Ovary (tissue), 9 donors: ENCODE measurements around the gene ITGA6. TPM values are rescaled to one million over a fixed set of nuclear protein-coding genes. Genes with fewer than 3 reads are reported as not detected.

ENCODE experiments used
- DNase-seq, 5 donors: peaks; one replicate each; pipeline ENCODE4 v3.0.0-alpha.2; 2019 to 2020
- H3K27ac ChIP-seq, 2 donors: fragments of 200-600 bp; one replicate each; pipeline versions ENCODE4 v1.5.1 to v1.8.0; 2019 to 2022
- H3K27me3 ChIP-seq: fragments of 200-600 bp; one replicate; pipeline ENCODE4 v1.8.0; 2022
- H3K36me3 ChIP-seq: fragments of 200-600 bp; sonication (generic); one replicate; pipeline ENCODE4 v1.5.1; 2019
- H3K4me1 ChIP-seq: one replicate; pipeline ENCODE4 v1.8.1; 2013; ENCODE audit warnings: mild to moderate bottlenecking, moderate library complexity; ENCODE audit not compliant: insufficient read depth
- H3K4me3 ChIP-seq: fragments of 200-600 bp; sonication (generic); one replicate; pipeline ENCODE4 v1.5.1; 2017
- H3K9me3 ChIP-seq, 2 donors: fragments of 200-600 bp in 1 of 2; sonication (generic) in 1 of 2; one replicate each; pipeline versions ENCODE4 v1.5.1 to v1.8.1; 2013 to 2019; ENCODE audit warnings: mild to moderate bottlenecking in 1 of 2, moderate library complexity in 1 of 2
- CTCF ChIP-seq, 3 donors: fragments of 450-650 bp in 2 of 3; fragments of 200-600 bp in 1 of 3; IDR thresholded peaks; one replicate each; pipeline versions ENCODE4 v1.5.1 to v1.8.0; 2016 to 2022; ENCODE audit warnings: antibody characterized with exemption in 3 of 3, mild to moderate bottlenecking in 1 of 3
- EP300 ChIP-seq: sonication (generic); formaldehyde crosslinking; IDR thresholded peaks from one replicate; pipeline ENCODE4 v1.6.1; 2017; ENCODE audit warnings: antibody characterized with exemption
- POLR2A ChIP-seq: fragments of 450-650 bp; IDR thresholded peaks from one replicate; pipeline ENCODE4 v1.6.1; 2017; ENCODE audit warnings: antibody characterized with exemption, mild to moderate bottlenecking, moderate library complexity
- WGBS, 3 donors: extraction: QIAGEN DNeasy Blood & Tissue Kit in 1 of 3; methylation state at CpG; one replicate each; pipeline versions ENCODE4 v1.1.5 to v1.1.7; 2013 to 2017; 5-methylcytosine and 5-hydroxymethylcytosine counted together
- intact Hi-C, 4 donors: fragments of 100-400 bp; cut with DNase I; formaldehyde crosslinking; loops; one replicate each; pipeline versions ENCODE4 v1.11.0 to v1.15.1; 2022 to 2023
- polyA plus RNA-seq, 2 donors: library from polyadenylated mRNA; stranded (reverse); fragments of 200-250 nt in 1 of 2; fragments of 350-450 nt in 1 of 2; fragmentation: Illumina TruSeq in 1 of 2; extraction: RNeasy Lipid Tissue Mini Kit (QIAGEN cat#74804) in 1 of 2; gene quantifications; one replicate each; pipeline ENCODE4 v1.2.3, GENCODE V29; 2013 to 2014
- total RNA-seq, 7 donors: library from RNA; depleted of rRNA in 2 of 7; stranded (reverse); fragments of >200 nt in 2 of 7; fragmentation: NEBNext Ultra II Directional in 3 of 7; extraction: Animal tissue kit (Norgen Biotek cat#: 25700) in 3 of 7; gene quantifications; one replicate each; pipeline versions ENCODE4 v1.1.0 to v1.2.4, GENCODE V29; 2016 to 2023
- donor health status: DM: no; HTN: no; CAD: no; lungs with moderate emphysema.
- donor health status: DM: no; HTN: no; CAD: no.
- donor health status: Bipolar disorder and iron deficiency.
- donor health status: DM: yes; HTN: yes; CAD: no.
- donor health status: DM: no; HTN: no; CAD: no.
- donor health status: DM: yes; HTN: yes; CAD: no.

The ITGA6 gene
- total and polyA plus RNA-seq, 9 donors: 8.4 to 51.6 (median 19.0) TPM

- no peaks in the 10 kb centered on the region for H3K27me3 ChIP-seq
- no peaks in the 10 kb centered on the region for H3K36me3 ChIP-seq
- peak; percentile 59 to 78 (median 69) for DNase-seq
- WGBS, 3 donors: 37 to 43% (median 40%) methylated on average over 12 of the region's 12 CpGs
- no peak overlapping the region for H3K4me3 ChIP-seq
- intact Hi-C loops: no loop called here
- TF ChIP-seq CTCF (IDR thresholded peaks at IDR 0.05): no peak
- no peak for TF ChIP-seq EP300
- TF ChIP-seq POLR2A: no peak
- H3K27ac ChIP-seq: peak overlapping the region in 1 of 2 donors; percentile 5
- no peaks in the 10 kb centered on the region for H3K9me3 ChIP-seq
- H3K4me1 ChIP-seq: peaks cover 4% of the 10 kb centered on the region
Observed at GRCh38 chr2:172480301-172481218, 53.2 kb downstream of the ITGA6 start.

GRCh38 chr2:172481507-172482262 is 54.3 kb downstream of the ITGA6 start:
- intact Hi-C loops: no loop called here
- Histone ChIP-seq H3K36me3 (no peaks in the 10 kb centered on the region), H3K27ac (no peak overlapping the region), H3K4me3 (no peak overlapping the region), H3K9me3 (no peaks in the 10 kb centered on the region), H3K27me3 (no peaks in the 10 kb centered on the region), H3K4me1 (peaks cover 4% of the 10 kb centered on the region)
- WGBS, 3 donors: 67 to 80% (median 74%) methylated on average over 7 of the region's 7 CpGs
- DNase-seq: no peak
- TF ChIP-seq POLR2A (no peak), EP300 (no peak), CTCF (IDR thresholded peaks at IDR 0.05) (no peak)

- intact Hi-C loops: no loop called here
- DNase-seq: no peak
- no peaks in the 10 kb centered on the region for H3K27me3 ChIP-seq
- H3K4me1 ChIP-seq: peaks cover 4% of the 10 kb centered on the region
- no peak overlapping the region for H3K4me3 ChIP-seq
- no peaks in the 10 kb centered on the region for H3K36me3 ChIP-seq
- no peak overlapping the region for H3K27ac ChIP-seq
- TF ChIP-seq CTCF (IDR thresholded peaks at IDR 0.05) (peak in 1 of 3 donors; percentile 20), EP300 (no peak)
- 26 to 28% (median 28%) methylated on average over 4 of the region's 4 CpGs for WGBS, 3 donors
- H3K9me3 ChIP-seq: no peaks in the 10 kb centered on the region
Observed at GRCh38 chr2:172484253-172484652, 56.9 kb downstream of the ITGA6 start.

GRCh38 chr2:172484706-172485105 is 57.3 kb downstream of the ITGA6 start:
- TF ChIP-seq POLR2A: no peak
- TF ChIP-seq CTCF (IDR thresholded peaks at IDR 0.05): no peak
- no peak for TF ChIP-seq EP300
- no peaks in the 10 kb centered on the region for H3K36me3 ChIP-seq
- peaks cover 4% of the 10 kb centered on the region for H3K4me1 ChIP-seq
- intact Hi-C loops: no loop called here
- no peaks in the 10 kb centered on the region for H3K9me3 ChIP-seq
- no peak overlapping the region for H3K4me3 ChIP-seq
- no peaks in the 10 kb centered on the region for H3K27me3 ChIP-seq
- WGBS, 3 donors: 87 to 91% (median 88%) methylated on average over 2 of the region's 2 CpGs
- no peak for DNase-seq
- no peak overlapping the region for H3K27ac ChIP-seq
